HuH-7.5 (cell line): ENCODE results near the gene SYT1.

Experiments
- DNase-seq: peaks from one replicate; pipeline ENCODE4 v3.0.0; 2011; ENCODE audit warnings: low spot score

Gene SYT1

DNA sequence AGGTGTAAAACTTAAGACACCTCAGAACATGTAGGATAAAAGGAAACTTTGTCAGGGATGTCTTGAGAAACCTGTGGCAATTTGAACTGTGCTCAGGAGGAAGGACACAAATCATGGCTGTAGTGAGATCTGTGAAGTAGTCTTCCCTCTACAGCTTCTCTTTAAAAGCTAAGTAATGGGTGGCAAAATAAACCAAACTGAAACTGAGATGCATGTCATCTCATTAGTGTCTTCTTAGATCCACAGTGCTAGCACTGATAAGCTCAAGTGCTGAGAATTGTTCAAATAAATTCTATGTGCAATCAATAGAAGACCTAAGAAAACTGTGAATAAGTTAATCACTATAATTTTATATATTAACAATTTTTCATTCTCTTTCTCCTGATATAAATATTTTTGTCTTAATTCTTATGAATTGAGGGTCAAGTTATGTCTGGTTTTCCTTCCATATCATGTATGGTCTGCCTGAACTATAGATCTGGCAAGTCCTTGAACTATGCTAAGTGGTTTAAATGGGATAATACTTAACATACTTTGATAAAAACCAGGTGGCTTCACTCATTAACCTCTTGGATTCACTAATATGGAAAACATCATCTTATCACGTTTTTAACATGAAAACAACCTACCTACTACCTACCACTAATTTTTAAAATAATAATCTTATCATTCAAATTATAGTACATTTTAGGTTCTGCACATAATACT lies 27.2 kb downstream of the SYT1 start:
- no peak for DNase-seq

DNA sequence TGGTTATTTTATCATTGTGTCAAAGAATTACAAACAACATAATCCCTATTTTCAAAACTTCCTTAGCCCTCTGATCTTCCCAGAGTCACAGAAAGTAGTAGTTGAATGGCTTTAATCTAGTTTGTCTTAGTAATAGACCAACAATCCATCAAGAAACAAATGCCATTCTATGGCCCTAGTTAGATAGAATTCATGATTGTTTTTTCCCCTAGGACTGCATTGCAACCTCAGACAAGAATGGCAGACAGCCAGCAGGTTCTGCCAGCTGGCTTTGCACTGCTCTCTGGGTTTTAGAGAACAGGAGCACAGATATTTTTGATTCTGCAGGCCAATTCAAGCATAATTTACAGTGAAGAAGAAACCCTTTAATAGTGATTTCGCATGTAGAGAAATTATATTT lies 33.8 kb downstream of the SYT1 start:
- DNase-seq, result no peak

DNA sequence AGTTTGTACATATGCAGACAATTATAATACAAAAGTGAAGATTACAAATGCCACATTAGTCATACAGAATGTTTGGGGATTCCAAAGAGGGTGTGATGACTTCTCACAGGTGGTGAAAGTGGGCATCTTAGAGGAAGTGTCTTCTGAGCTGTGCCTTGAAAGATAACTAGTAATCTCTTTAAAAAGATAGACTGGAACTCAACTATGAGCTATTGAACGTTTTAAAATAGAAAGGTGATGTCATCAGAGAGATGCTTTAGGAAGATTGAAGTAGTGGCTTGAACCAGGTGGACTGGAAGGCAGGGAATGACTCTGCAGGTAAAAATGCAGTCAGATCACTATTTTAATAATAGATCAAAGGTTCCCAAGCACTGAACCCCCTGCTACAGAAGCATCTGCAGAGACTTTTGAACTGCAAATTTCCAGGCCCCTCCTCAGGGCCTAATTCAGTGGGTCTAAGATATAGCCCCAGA lies 50.3 kb downstream of the SYT1 start:
- no peak for DNase-seq

DNA sequence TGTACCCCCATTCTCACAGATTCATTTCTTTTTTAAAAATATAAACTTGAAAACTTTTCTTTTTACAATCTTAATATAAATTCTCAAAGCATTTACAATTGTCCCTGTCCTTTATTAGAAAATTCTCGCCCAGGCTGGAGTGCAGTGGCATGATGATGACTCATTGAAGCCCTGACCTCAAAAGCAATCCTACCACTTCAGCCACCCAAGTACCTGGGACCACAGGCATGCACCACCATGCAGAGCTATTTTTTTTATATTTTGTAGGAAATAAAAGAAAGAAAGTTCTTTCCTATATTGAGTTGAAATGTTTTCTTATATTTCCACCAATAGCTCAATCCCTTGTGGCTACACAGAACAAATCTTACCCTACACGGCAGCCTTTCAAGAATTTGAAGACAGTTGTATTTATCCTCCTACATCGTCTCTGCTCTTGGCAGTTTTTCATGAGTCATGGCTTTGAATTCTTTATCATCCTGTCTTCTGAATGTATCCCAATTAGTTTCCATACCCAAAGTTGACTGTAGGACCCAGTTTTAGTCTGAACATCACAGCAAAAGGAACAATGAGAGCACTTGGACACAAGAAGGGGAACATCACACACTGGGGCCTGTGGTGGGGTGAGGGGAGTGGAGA lies 52.4 kb downstream of the SYT1 start:
- no peak for DNase-seq

DNA sequence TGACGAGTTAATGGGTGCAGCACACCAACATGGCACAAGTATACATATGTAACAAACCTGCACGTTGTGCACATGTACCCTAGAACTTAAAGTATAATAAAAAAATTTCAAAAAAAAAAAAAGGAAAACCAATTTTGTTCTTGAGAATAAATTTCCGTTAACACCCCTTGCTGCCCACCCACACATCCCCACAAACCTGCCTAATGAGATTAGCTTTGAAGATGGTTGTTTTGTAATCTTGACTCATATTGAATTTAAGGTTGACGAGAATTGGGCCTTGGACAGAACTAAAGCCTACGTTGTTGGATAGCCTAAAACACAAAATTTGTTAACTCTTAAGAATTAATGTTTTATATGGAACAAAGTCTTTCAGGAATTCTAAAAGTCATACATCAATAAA lies 52.9 kb downstream of the SYT1 start:
- DNase-seq, result no peak

DNA sequence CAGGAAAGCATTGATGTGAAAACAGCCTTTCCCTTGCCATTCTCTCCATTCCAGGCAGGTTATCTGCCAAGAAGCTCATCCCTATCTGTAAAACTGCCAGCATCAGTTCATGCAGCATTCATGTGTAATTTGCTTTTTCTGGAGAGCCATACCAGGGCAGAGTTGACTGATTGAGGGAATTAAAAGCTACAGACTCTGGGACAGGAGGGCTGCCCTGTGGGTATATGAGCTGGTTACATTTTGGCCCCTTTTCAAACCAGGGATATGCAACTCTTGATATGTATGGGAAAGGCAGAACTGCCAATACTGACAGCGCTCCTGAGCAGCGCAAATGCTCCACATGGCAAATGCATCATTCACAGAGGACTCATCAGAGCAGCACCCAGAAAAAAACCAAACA lies 53.7 kb downstream of the SYT1 start:
- DNase-seq, result no peak

DNA sequence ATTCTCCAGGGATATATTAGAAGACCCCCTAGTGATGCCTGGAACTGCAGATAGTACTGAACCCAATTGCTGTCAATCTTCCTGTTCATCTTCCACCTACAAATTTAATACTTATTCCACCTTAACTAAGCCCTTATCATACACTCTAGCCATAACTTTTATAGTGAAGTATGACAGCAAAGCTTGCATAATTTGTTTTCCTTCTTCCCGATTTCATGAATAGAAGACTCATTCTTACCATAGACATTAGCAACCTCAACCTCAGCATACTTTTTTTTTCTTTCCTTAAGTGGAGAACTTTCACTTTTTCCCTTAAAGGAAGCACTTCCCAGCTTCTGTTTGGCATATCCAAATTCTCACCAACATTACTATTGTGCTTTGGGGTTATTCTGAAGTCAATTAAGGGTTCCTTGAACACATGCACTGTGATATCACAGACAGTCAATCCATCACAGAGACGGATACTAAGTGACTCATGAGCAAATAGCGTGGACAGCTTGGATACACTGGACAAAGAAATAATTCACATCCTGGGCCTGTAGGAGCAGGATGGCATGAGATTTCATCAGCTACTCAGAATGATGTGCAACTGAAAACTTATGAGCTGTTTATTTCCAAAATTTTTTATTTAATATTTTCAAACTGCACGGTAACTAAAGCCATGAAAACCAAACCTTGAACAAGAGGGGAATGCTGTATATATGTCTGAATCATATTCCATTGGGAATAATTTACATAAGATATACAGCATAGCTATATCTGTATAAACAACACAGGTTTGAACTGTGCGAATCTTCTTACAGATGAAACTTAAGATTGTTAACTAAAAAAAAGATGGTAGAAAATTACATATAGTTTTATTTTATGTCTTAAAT lies 63.9 kb downstream of the SYT1 start:
- no peak for DNase-seq

DNA sequence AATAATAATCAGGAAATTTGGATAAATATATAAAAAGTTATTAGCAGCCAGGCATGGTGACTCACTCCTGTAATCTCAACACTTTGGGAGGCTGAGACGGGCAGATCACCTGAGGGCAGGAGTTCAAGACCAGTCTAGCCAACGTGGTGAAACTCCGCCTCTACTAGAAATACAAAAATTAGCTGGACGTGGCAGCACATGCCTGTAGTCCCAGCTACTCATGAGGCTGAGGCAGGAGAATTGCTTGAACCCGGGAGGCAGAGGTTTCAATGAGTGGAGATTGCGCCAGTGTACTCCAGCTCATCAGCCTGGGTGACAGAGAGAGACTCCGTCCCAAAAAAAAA lies 64.5 kb downstream of the SYT1 start:
- no peak for DNase-seq

DNA sequence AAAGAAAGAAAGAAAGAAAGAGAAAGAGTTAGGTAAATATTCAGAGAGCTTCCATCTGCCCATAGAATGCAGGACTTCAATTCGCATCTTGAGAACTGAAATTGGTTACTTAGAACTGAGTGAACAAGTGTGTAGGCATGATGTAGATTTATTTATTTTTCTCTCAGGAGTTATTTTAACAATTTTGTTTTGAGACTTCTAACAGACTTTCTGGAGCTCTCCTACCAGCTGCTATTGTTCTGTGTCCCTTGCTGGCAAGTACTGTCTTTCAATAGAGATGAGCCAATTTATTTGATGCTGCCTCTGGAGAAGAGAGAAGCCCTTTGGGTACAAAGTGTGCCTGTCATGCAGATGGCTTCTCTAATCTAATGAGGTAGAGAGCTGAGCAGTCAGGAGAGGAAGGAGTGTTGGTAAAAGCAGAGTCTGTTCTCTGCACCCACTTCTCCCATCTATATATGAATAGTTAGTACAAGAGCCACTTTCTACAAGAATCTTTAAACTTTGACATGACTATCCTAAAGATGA lies 67.0 kb downstream of the SYT1 start:
- no peak for DNase-seq

DNA sequence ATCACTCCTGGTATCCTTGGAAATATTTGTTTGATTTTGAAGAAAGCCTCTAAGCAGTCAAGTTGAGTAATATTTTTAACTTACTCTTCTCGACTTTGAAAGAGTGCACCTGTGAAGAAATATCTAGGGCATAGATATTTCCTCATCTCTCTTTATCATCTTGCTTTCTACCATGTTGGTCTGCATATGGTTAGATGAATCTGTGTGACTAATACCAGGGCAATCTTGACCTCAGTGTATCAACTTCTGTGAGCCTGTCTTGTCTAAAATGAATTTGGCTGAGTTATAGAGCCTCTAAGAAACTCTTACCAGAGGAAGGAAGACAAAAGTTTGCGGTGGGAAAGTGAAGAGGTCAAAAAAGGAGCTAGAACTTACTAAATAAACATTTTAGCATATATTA lies 68.4 kb downstream of the SYT1 start:
- DNase-seq, result no peak

DNA sequence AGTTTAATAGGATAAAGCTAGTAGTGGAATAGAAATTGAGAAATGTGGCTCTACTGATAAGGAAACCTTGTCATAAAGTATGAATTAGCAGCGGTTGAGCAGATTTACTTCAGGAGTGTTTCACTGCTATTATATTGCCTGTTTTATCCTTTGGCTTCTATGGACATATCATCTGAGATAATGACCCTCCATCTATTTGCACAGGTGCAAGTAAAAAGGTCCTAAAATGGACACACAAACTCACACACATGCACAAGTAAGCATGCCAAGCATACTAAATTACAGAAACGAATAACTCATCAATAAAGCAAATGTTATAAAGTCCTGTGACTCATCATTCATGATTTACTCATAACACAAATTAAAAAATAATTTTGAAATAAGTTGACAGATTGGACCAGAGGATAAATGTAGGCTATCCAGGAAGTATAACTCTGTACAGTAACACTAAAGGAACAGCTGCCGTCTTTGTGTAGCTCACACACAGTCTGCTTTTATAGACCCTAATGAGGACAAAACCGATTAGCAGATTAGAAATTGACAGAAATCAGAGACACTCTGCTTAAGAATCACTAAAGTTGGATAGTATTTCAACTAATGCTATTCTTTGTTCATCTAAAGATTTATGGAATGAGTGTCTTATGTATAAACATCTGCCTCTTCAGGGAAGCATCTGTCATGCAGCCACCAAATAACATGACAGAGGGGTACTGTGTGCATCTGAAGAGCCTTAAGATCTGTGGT lies 73.9 kb downstream of the SYT1 start:
- DNase-seq, result no peak

DNA sequence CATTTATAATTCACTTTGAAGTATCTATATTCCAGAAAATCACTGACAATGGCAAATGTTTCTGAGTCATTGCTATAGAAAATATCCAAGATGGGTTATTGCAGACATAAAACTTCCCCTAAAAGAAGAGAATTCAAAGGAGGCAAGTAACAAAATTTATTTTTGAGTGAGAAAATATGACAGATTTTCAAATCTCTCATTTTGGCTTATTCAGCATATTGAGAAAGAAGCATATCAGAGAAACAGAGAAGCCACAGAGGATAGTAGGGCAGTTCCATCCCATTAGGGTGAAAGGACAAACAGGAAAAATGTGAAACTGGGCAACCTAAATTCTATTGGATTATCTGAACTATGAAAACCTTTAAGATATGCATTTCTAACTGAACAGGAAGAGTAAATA lies 85.0 kb downstream of the SYT1 start:
- DNase-seq, result no peak

DNA sequence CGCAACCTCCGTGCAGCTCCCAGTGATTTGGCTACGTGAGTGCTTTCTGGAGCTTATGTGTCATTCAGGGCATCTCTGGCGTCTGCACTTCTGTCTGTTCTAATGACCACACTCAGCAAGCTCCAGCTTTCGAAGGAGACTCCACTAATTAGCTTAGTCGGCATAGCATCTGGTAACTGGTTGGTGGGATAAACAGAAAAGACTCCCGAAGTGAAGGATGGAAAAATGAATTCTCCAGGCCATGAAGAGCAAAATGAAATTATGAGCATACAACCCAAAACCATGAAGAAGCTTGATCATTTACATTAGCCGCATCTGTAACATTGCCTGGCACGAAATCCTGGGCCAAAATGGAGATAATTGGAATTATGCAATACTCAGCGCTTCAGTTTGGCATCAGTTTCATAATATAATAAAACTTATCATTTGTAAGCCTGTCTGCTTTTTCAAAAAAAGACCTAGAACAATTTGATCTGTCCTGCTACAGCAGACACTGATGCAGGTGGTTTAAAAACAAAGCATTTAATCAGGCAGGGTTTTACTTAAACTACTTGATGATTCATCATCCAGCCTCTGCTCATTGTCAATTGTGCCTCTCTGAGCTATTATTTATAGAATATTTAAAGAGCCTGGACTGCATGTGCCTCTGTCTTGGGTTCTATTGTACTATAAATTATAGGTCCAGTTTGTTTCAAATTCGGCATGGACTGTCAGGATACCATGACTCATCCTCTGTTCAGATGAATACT lies 87.4 kb downstream of the SYT1 start:
- no peak for DNase-seq

DNA sequence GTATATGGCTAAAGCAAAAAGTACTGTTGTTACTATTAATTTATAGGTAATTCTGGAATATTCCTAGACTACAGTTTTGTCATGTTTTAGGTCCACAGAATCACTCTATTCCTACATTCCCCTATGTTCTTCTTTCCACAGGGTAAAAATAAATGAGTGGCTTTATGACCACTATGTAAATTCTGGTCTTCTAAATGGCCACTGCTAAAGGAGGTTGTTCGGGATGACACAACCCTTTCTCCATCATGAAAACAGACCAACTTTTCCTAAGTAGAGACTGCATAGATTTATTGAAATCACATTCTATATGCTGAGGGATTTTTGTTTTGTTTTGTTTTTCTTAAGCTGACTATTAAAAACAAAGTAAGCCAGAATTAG lies 88.0 kb downstream of the SYT1 start:
- no peak for DNase-seq

DNA sequence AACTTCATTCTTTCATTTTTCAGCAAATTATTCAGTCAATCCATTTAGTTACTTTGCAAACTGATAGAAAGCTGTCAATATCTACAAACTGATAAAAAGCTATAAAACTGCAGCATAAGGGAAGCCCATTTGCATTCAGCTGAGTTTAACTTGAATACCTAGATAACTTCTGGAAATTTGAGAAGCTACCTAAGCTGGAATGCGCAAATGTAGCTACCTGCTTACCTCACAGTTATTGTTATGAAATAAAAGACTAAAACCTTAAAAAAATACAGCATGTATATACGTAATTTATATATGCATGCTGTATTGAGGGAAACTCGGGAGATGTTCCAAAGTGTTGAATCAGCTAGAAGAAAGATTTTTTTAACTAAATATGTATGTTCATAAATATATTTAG lies 94.4 kb downstream of the SYT1 start:
- no peak for DNase-seq

DNA sequence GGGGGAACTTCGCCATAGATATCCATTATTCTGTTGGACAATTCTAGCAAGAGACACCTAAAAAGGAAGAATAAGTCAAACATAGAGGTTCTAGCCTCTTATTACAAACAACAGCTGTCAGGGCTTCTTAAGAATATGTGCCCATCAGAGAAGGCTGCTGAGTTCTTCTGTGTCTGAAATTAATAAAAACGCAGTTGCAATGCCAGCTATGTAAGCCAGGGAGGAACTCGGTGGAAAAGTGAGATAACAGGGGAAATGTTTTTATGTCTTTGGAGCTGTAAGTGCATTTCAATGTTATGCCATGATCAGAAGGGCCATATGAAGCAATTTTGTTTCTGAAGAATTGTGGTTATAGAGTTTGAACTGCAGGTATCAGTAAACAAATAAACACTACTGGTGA lies 95.0 kb downstream of the SYT1 start:
- no peak for DNase-seq

DNA sequence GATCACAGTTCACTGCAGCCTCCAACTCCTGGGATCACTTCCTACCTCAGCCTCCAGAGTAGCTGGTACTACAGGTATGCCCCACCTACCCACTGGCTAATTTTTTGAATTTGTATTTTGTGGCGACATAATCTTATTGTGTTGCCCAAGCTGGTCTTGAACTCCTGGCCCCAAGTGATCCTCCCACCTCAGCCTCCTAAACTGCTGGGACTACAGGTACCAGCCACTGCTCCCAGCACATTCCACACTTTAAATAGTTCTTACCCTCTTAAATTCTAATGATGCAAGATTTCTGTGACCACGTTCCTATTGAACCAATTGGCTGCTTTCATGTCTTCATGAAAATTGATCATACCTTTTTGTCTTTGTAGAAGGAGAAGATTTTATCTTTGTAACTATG lies 96.6 kb downstream of the SYT1 start:
- no peak for DNase-seq

DNA sequence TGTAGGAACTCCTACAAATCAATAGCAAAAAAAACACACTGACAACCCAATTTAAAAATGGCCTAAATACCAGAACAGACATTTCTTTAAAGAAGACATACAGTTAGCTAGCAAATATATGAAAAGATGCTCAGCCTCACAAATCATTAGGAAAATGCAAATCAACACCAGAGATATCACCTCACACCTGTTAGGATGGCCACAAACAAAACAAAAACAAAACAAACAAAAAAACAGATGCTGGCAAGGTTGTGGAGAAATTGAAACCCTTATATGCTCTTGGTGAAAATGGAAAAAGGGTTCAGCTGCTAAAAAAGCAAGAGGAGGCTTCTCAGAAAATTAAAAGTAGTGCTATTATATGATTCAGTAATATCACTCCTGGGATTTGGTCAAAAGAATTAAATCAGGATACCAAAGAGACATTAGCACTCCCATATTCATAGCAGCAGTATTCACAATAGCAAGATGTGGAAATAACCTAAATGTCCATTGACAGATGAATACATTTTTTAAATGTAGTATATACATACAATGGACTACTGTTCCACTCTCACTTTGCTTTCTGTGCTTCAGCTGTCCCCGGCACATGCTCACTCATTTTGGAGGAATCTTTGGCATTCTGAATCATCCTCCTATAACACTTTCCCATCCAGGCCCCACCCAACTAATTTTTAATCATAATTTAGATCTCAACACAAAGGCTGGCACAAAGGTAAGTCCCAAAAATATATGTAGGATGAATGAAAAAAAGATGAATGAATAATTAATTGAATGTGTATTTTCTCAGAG lies 99.1 kb downstream of the SYT1 start:
- DNase-seq, result no peak

DNA sequence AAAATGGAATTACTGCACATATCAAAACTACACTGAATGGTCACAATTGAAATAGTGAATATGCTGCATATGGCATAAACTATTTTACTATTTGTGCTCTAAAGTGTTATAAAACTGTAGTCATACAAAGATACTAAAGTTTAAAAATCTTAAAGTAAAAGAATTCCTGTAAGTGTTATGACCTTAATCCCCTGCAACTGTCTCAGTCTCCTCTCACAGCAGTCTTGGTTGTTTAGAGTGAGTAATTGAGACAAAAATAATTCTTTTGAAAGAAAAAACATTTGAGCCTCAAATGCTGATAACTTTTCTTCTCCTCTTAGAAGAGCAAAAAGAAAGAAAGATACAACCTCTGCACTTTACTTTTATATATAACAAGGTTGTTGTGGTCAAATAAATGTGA lies 99.9 kb downstream of the SYT1 start:
- no peak for DNase-seq

DNA sequence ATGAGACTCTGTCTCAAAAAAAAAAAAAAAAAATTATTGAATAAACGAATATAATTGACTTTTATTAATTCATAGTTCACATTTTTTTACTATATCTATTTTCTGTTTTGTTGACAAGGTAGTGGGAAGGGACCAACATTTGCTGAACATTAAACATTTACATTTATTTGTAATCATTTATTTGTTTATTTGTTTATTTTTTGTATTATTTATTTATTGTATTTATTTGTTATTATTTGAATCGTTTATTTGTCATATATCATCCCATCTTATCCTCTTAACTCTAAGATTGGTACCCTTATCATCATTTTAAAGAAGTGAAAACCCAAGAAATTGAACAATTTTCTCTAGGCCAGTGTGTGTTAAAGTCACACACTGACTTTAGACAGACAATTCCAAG lies 101.5 kb downstream of the SYT1 start:
- no peak for DNase-seq

DNA sequence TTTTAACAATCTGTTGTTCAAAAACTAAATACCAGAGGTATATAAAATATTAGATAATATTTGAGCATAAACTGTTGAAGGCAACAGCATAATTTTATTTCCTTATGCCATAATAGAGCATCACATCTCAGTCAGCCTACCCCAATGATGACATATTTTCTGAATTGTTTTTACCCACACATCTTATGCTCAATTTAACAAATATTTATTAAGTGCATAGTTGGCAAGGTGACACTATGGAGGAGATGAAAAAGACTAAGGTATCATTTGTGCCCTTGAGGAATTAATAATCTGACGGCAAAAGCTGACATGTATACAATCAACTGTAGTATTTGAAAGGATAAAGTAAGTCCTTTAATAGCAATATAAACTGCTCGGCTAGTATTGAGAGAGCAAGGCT lies 102.4 kb downstream of the SYT1 start:
- DNase-seq, result no peak
